Panc1 (cell line): ENCODE results near the gene SNED1. TPM values are rescaled to one million over a fixed set of nuclear protein-coding genes. Genes with fewer than 3 reads are reported as not detected.

Experiments
- ATAC-seq: fragments of 200-7000 bp; cut with Tn5 transposase; 2 replicates; pipeline ENCODE4 v1.9.1; 2020; ENCODE audit warnings: mild to moderate bottlenecking, moderate library complexity
- BruUV-seq: library from RNA; stranded (reverse); fragments of 400-500 nt; replicated peaks from 2 replicates; lab custom pipeline; 2021; lab: Mats Ljungman, UMichigan
- CTCF ChIA-PET: fragments of 300-600 bp; sonication (Branson Sonifier 250); formaldehyde crosslinking; loops from one replicate; lab custom pipeline; 2022; ENCODE audit warnings: antibody characterized with exemption; lab: Charles Lee
- POLR2A ChIA-PET: fragments of 300-600 bp; sonication (Branson Sonifier 250); formaldehyde crosslinking; loops from one replicate; lab custom pipeline; 2022; ENCODE audit warnings: antibody characterized with exemption; lab: Charles Lee
- DNase-seq: peaks from one replicate; pipeline ENCODE4 v3.0.0-alpha.2; 2010; ENCODE audit warnings: low read depth, low spot score
- H3K27ac ChIP-seq: 2 replicates; pipeline ENCODE4 v1.5.1; 2011; ENCODE audit warnings: mild to moderate bottlenecking, low read length, inconsistent platforms
- H3K27me3 ChIP-seq: fragments of 200-500 bp; sonication (Bioruptor generic); 2 replicates; pipeline ENCODE4 v1.6.0; 2014; ENCODE audit warnings: low read length, inconsistent platforms; ENCODE audit not compliant: control insufficient read depth, insufficient read depth
- H3K36me3 ChIP-seq: fragments of 200-500 bp; sonication (Bioruptor generic); 2 replicates; pipeline ENCODE4 v1.5.1; 2014; ENCODE audit warnings: inconsistent platforms, mild to moderate bottlenecking, low read length, moderate library complexity; ENCODE audit not compliant: control insufficient read depth, insufficient read depth
- H3K4me1 ChIP-seq: 2 replicates; pipeline ENCODE4 v1.5.1; 2011; ENCODE audit warnings: inconsistent platforms, mild to moderate bottlenecking, low read length, moderate library complexity; ENCODE audit not compliant: control insufficient read depth, insufficient read depth
- H3K4me3 ChIP-seq, 2 experiments: 2 replicates each; pipeline ENCODE4 v1.5.1; 2011 to 2012; ENCODE audit warnings: low read depth in 2 of 2, low read length in 2 of 2, mild to moderate bottlenecking in 2 of 2, inconsistent platforms in 1 of 2, moderate library complexity in 1 of 2
- H3K9me3 ChIP-seq: fragments of 200-500 bp; sonication (Bioruptor generic); 2 replicates; pipeline ENCODE4 v1.5.1; 2014; ENCODE audit warnings: low read depth, mild to moderate bottlenecking, inconsistent platforms, low read length, moderate library complexity; ENCODE audit not compliant: control insufficient read depth, insufficient read depth
- CTCF ChIP-seq: fragments of 450-650 bp; IDR thresholded peaks from 2 replicates; pipeline ENCODE4 v1.5.1; 2017; ENCODE audit warnings: mild to moderate bottlenecking
- POLR2AphosphoS5 ChIP-seq: IDR thresholded peaks from 2 replicates; pipeline ENCODE4 v1.6.1; 2012; ENCODE audit warnings: mild to moderate bottlenecking, low read depth, low read length, moderate library complexity
- REST ChIP-seq, 2 experiments: IDR thresholded peaks; 2 replicates each; pipeline ENCODE4 v1.6.1; 2011 to 2012; ENCODE audit warnings: low read depth in 2 of 2, control low read depth in 1 of 2, low read length in 1 of 2, mild to moderate bottlenecking in 1 of 2, moderate library complexity in 1 of 2; ENCODE audit not compliant: insufficient read depth in 1 of 2
- SIN3A ChIP-seq: IDR thresholded peaks from 2 replicates; pipeline ENCODE4 v1.6.1; 2012; ENCODE audit warnings: low read depth, mild to moderate bottlenecking, low read length, moderate library complexity, borderline replicate concordance; ENCODE audit not compliant: insufficient read depth
- TCF7L2 ChIP-seq: IDR thresholded peaks from 2 replicates; pipeline ENCODE4 v1.6.1; 2011; ENCODE audit warnings: mild to moderate bottlenecking, low read depth, low read length, inconsistent platforms
- in situ Hi-C: cut with HindIII; loops from 2 replicates; pipeline ENCODE4 v1.10.0; 2016; ENCODE audit warnings: low sequenced_read_pairs, low pct_unique_long_range_greater_than_20kb
- intact Hi-C: fragments of 100-400 bp; cut with micrococcal nuclease; formaldehyde crosslinking; loops from one replicate; pipeline ENCODE4 v1.10.0; 2022; ENCODE audit not compliant: unreplicated experiment
- total RNA-seq: library from RNA; stranded (reverse); gene quantifications from one replicate; pipeline ENCODE4 v1.2.1, GENCODE V29; 2021; ENCODE audit not compliant: unreplicated experiment

Gene SNED1
- total RNA-seq, 1 experiment from 2014 or later = 11.0 TPM

DNA sequence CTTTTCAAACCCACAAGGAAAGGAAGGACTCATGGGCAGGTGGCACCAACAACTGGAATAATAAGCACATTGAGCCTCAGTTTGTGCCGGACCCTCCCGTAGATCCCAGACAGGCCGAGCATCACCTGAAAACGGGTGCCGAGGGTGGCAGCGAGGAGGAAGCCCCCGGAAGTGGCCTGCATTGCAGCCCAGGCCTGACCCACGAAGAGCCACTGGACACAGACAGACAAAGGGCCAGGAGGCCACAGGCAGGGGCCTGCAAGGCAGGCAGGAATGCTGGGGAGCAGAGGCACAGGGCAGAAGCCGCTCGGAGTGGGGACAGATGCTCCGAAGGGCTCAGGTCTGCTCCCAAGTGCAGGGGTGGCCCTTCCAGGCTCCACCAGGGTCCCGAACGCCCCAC lies 71.9 kb downstream of the SNED1 start:
- ChIA-PET CTCF (no interaction called here), POLR2A (no interaction called here)
- DNase-seq = no peak
- no peaks in the 10 kb centered on the region for H3K36me3 ChIP-seq
- H3K27me3 ChIP-seq = no peaks in the 10 kb centered on the region
- BruUV-seq = no TSS peak
- no peak for TF ChIP-seq CTCF
- TF ChIP-seq REST (IDR thresholded peaks at IDR 0.05; ENCODE audit: insufficient read depth in 1 of 2, low read depth in 2 of 2, low read length in 1 of 2) = no peak
- TF ChIP-seq POLR2AphosphoS5 = no peak
- TF ChIP-seq TCF7L2 = no peak
- TF ChIP-seq SIN3A = no peak
- H3K4me3 ChIP-seq = no peak overlapping the region
- in situ Hi-C loops (no loop called here), intact Hi-C loops (no loop called here)
- H3K27ac ChIP-seq = no peak overlapping the region
- no peaks in the 10 kb centered on the region for H3K4me1 ChIP-seq
- no peaks in the 10 kb centered on the region for H3K9me3 ChIP-seq
- no peak for ATAC-seq

- CTCF ChIA-PET = no interaction called here
- H3K27me3 ChIP-seq = no peaks in the 10 kb centered on the region
- H3K27ac ChIP-seq = no peak overlapping the region
- TF ChIP-seq POLR2AphosphoS5 (no peak), REST (IDR thresholded peaks at IDR 0.05; ENCODE audit: insufficient read depth in 1 of 2, low read depth in 2 of 2, low read length in 1 of 2) (no peak), CTCF (no peak), SIN3A (no peak), TCF7L2 (no peak)
- DNase-seq (no peak), ATAC-seq (no peak)
- intact Hi-C loops (no loop called here), in situ Hi-C loops (no loop called here)
- H3K9me3 ChIP-seq = no peaks in the 10 kb centered on the region
- BruUV-seq = no TSS peak
- POLR2A ChIA-PET = no interaction called here
- no peaks in the 10 kb centered on the region for H3K36me3 ChIP-seq
- no peaks in the 10 kb centered on the region for H3K4me1 ChIP-seq
- H3K4me3 ChIP-seq = no peak overlapping the region
Observed at GRCh38 chr2:241070811-241071676, 72.6 kb downstream of the SNED1 start.
